PC-3 (cell line): ENCODE measurements around the gene SNX21. TPM values are rescaled to one million over a fixed set of nuclear protein-coding genes. Genes with fewer than 3 reads are reported as not detected.

Source experiments
- ATAC-seq: fragments of 200-7000 bp; cut with Tn5 transposase; 2 replicates; pipeline ENCODE4 v1.9.1; 2020; ENCODE audit warnings: mild to moderate bottlenecking, moderate library complexity
- BruUV-seq: library from RNA; stranded (reverse); fragments of 400-500 nt; replicated peaks from 2 replicates; lab custom pipeline; 2021; lab: Mats Ljungman, UMichigan
- CTCF ChIA-PET: fragments of 300-600 bp; sonication (Branson Sonifier 250); formaldehyde crosslinking; loops from one replicate; lab custom pipeline; 2022; ENCODE audit warnings: antibody characterized with exemption; lab: Charles Lee
- POLR2A ChIA-PET: fragments of 300-600 bp; sonication (Branson Sonifier 250); formaldehyde crosslinking; loops from one replicate; lab custom pipeline; 2022; ENCODE audit warnings: antibody characterized with exemption; ENCODE audit not compliant: unreplicated experiment; lab: Charles Lee
- DNase-seq: peaks from one replicate; pipeline ENCODE4 v3.0.0-alpha.2; 2015
- H2AFZ ChIP-seq: fragments of 300-600 bp; sonication (generic); 2 replicates; pipeline ENCODE4 v1.6.0; 2016; ENCODE audit warnings: antibody characterized with exemption, low read length
- H3F3A ChIP-seq: fragments of 300-600 bp; sonication (generic); one replicate; pipeline ENCODE4 v1.6.0; 2017; ENCODE audit warnings: antibody characterized with exemption, low read length, control low read depth, mild to moderate bottlenecking; ENCODE audit not compliant: unreplicated experiment
- H3K27ac ChIP-seq: fragments of 300-600 bp; sonication (generic); 2 replicates; pipeline ENCODE4 v1.5.1; 2016; ENCODE audit warnings: mild to moderate bottlenecking, low read length
- H3K27me3 ChIP-seq: fragments of 300-600 bp; sonication (generic); 2 replicates; pipeline ENCODE4 v1.6.1; 2016; ENCODE audit warnings: low read length, mixed read lengths
- H3K36me3 ChIP-seq: fragments of 300-600 bp; sonication (generic); 2 replicates; pipeline ENCODE4 v1.6.1; 2016; ENCODE audit warnings: low read depth, mixed run types, low read length, mixed read lengths
- H3K4me1 ChIP-seq: fragments of 300-600 bp; sonication (generic); 2 replicates; pipeline ENCODE4 v1.5.1; 2016; ENCODE audit warnings: low read length; ENCODE audit not compliant: insufficient read depth
- H3K4me2 ChIP-seq: fragments of 300-600 bp; sonication (generic); 2 replicates; pipeline ENCODE4 v1.6.0; 2016; ENCODE audit warnings: low read length
- H3K4me3 ChIP-seq: fragments of 300-600 bp; sonication (generic); 2 replicates; pipeline ENCODE4 v1.5.1; 2016; ENCODE audit warnings: mild to moderate bottlenecking, low read length, mixed read lengths
- H3K79me2 ChIP-seq: fragments of 300-600 bp; sonication (generic); 2 replicates; pipeline ENCODE4 v1.6.1; 2017; ENCODE audit warnings: low read length, mixed read lengths
- H3K9ac ChIP-seq: fragments of 300-600 bp; sonication (generic); 2 replicates; pipeline ENCODE4 v1.6.0; 2016; ENCODE audit warnings: mild to moderate bottlenecking, low read length
- H3K9me2 ChIP-seq: fragments of 300-600 bp; sonication (generic); replicated peaks from 2 replicates; pipeline ENCODE4 v1.6.1; 2016; ENCODE audit warnings: mixed run types, low read length, mixed read lengths
- H3K9me3 ChIP-seq: fragments of 300-600 bp; sonication (generic); 2 replicates; pipeline ENCODE4 v1.6.1; 2016; ENCODE audit warnings: low read length, mixed read lengths
- H4K20me1 ChIP-seq: fragments of 300-600 bp; sonication (generic); 2 replicates; pipeline ENCODE4 v1.6.1; 2016; ENCODE audit warnings: low read length, mixed read lengths
- CTCF ChIP-seq: fragments of 300-600 bp; sonication (generic); conservative IDR thresholded peaks from 2 replicates; pipeline ENCODE4 v1.5.1; 2017; ENCODE audit warnings: antibody characterized with exemption, low read depth, mild to moderate bottlenecking, low read length
- EZH2 ChIP-seq: fragments of 300-600 bp; sonication (generic); IDR thresholded peaks from one replicate; pipeline ENCODE4 v1.6.1; 2017; ENCODE audit warnings: antibody characterized with exemption, mild to moderate bottlenecking, low read length; ENCODE audit not compliant: unreplicated experiment
- EZH2phosphoT487 ChIP-seq: fragments of 300-600 bp; sonication (generic); IDR thresholded peaks from 2 replicates; pipeline ENCODE4 v1.6.1; 2018; ENCODE audit warnings: mild to moderate bottlenecking, antibody characterized with exemption, low read length, borderline replicate concordance
- intact Hi-C: fragments of 100-400 bp; cut with micrococcal nuclease; formaldehyde crosslinking; loops from 2 replicates; pipeline ENCODE4 v1.9.0; 2023
- total RNA-seq: library from RNA; depleted of rRNA; stranded (reverse); fragments of >200 nt; gene quantifications from 2 replicates; pipeline ENCODE4 v1.2.3, GENCODE V29; 2014

Gene SNX21
- total RNA-seq, 1 experiment from 2014 or later: 90.1 TPM

GRCh38 chr20:45848969-45849582 lies 15.5 kb downstream of the SNX21 start:
- Histone ChIP-seq H3K4me2 (no peak overlapping the region), H3K9me2 (no peaks in the 10 kb centered on the region), H3F3A (no peaks in the 10 kb centered on the region), H3K4me1 (no peaks in the 10 kb centered on the region), H3K4me3 (no peak overlapping the region), H2AFZ (no peak overlapping the region), H3K27ac (no peak overlapping the region), H3K36me3 (peaks cover 14% of the 10 kb centered on the region; the same call in 1 of the 2 replicates), H4K20me1 (no peaks in the 10 kb centered on the region), H3K9ac (no peak overlapping the region), H3K27me3 (no peaks in the 10 kb centered on the region), H3K9me3 (no peaks in the 10 kb centered on the region), H3K79me2 (no peaks in the 10 kb centered on the region)
- ATAC-seq (no peak), DNase-seq (no peak)
- BruUV-seq: no TSS peak
- ChIA-PET POLR2A (interaction anchor here (0.6 kb wide), 1 partner anchor 82 kb away, joined by 5 read pairs; no protein-coding TSS in a partner anchor), CTCF (no interaction called here)
- intact Hi-C loops: no loop called here
- TF ChIP-seq EZH2: no peak
- TF ChIP-seq EZH2phosphoT487: no peak
- TF ChIP-seq CTCF: no peak

- ChIA-PET POLR2A (no interaction called here), CTCF (no interaction called here)
- DNase-seq (no peak), ATAC-seq (no peak)
- H3K9me3 ChIP-seq: no peaks in the 10 kb centered on the region
- no peak overlapping the region for H3K4me2 ChIP-seq
- H3K27ac ChIP-seq: no peak overlapping the region
- TF ChIP-seq EZH2: no peak
- TF ChIP-seq CTCF: no peak
- no peak for TF ChIP-seq EZH2phosphoT487
- no peaks in the 10 kb centered on the region for H3K27me3 ChIP-seq
- H4K20me1 ChIP-seq: no peaks in the 10 kb centered on the region
- no peaks in the 10 kb centered on the region for H3F3A ChIP-seq
- no TSS peak for BruUV-seq
- H3K79me2 ChIP-seq: peaks cover 5% of the 10 kb centered on the region; the same call in 1 of the 2 replicates
- H2AFZ ChIP-seq: no peak overlapping the region
- H3K9ac ChIP-seq: no peak overlapping the region
- intact Hi-C loops: no loop called here
- H3K36me3 ChIP-seq: 0 out of 2 replicates have a peak, but pooled peaks cover 8% of the 10 kb centered on the region
- no peaks in the 10 kb centered on the region for H3K4me1 ChIP-seq
- H3K9me2 ChIP-seq: no peaks in the 10 kb centered on the region
- no peak overlapping the region for H3K4me3 ChIP-seq
Measured at GRCh38 chr20:45850238-45850637, 16.6 kb downstream of the SNX21 start.

GRCh38 chr20:45850926-45851325 lies 17.3 kb downstream of the SNX21 start:
- TF ChIP-seq CTCF (no peak), EZH2 (no peak), EZH2phosphoT487 (no peak)
- no peak overlapping the region for H3K9ac ChIP-seq
- ATAC-seq (no peak), DNase-seq (no peak)
- peaks cover 9% of the 10 kb centered on the region for H3K79me2 ChIP-seq
- no peaks in the 10 kb centered on the region for H3K9me2 ChIP-seq
- no peaks in the 10 kb centered on the region for H3F3A ChIP-seq
- H3K9me3 ChIP-seq: no peaks in the 10 kb centered on the region
- no peak overlapping the region for H3K27ac ChIP-seq
- 0 out of 2 replicates have a peak, but pooled peaks cover 8% of the 10 kb centered on the region for H3K36me3 ChIP-seq
- intact Hi-C loops: no loop called here
- H2AFZ ChIP-seq: no peak overlapping the region
- POLR2A ChIA-PET: interaction anchor here (0.7 kb wide), 1 partner anchor 83 kb away, joined by 13 read pairs; no protein-coding TSS in a partner anchor
- H3K4me1 ChIP-seq: peaks cover 3% of the 10 kb centered on the region
- H3K27me3 ChIP-seq: no peaks in the 10 kb centered on the region
- H4K20me1 ChIP-seq: no peaks in the 10 kb centered on the region
- BruUV-seq: no TSS peak
- no peak overlapping the region for H3K4me3 ChIP-seq
- no peak overlapping the region for H3K4me2 ChIP-seq
- CTCF ChIA-PET: interaction anchor here (0.7 kb wide), 1 partner anchor 51 kb away, joined by 7 read pairs; no protein-coding TSS in a partner anchor
